ENCODE data around the gene ADSL.

Gene ADSL

DNA sequence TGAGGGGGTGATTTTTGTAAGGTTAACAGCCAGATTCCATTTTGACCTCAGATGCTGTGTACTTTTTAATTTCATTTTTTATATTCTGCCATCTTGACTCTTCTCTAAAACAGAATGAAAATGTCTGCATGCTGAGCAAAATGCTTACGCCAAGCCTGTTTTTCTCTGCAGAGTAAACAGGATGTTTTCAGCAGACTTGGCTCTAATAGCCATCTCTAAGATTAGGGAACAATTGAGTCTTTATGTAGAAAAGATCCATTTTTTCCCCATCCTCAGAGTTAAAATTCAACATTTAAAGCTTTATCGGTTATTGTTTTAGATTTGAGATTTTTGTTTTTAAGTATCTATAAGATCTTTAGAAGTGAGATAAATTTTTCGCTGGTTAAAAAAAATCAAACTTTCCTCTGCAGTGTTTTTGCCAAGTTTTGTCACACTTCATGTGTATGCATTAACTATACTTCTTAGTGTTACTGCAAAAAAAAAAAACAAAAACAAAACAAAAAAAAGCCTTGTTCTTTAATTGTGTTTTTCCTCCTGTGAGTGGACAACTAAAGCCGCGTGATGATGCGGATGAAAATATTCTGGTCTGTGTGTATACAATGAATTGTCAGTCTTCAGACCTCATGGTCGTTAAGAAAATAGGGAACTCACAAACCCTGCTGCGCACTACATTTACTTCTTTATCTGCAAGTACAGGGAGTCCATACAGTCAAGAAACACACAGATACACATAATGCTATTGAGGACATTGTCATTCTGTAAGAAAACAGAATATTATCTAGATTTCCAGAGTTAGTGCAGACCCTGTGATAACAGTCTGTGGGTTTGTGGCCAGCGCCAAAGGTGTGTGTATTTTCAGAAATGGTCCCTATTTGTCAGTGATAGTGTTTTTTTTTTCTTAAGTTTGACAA lies 17.5 kb upstream of the ADSL start:
- no peak for DNase-seq (ENCODE audit: low read depth)

GRCh38 chr22:40329466-40329865 lies 16.8 kb upstream of the ADSL start:
- DNase-seq (ENCODE audit: low read depth) = no peak

DNA sequence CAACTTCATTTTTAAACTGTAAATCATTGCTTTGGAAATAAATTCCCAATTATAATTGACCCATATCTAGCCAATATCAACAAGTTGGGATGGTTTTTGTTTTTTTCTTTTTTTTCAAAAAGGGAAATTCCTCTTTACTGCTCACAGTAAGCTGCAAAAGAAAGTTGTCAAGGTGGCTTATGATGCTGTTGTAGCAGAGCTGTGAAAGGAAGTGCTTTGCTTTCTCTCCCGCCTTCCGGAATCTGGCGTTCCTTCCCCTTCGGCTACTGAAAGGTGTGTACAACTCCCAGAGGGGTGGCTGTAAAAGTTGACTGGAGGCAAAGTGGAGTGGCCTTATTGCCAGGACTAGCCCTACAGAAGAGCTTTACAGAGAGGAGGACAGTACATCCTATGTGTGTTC lies 16.2 kb upstream of the ADSL start:
- no peak for DNase-seq (ENCODE audit: low read depth)

GRCh38 chr22:40330615-40331014 lies 15.7 kb upstream of the ADSL start:
- DNase-seq (ENCODE audit: low read depth) = no peak

GRCh38 chr22:40331706-40332105 lies 14.6 kb upstream of the ADSL start:
- no peak for DNase-seq (ENCODE audit: low read depth)

- no peak for DNase-seq (ENCODE audit: low read depth)
Measured at GRCh38 chr22:40332319-40332781, 13.9 kb upstream of the ADSL start.

- no peak for DNase-seq (ENCODE audit: low read depth)
Measured at GRCh38 chr22:40334060-40334459, 12.2 kb upstream of the ADSL start.

- no peak for DNase-seq (ENCODE audit: low read depth)
Measured at GRCh38 chr22:40334899-40335298, 11.4 kb upstream of the ADSL start.

GRCh38 chr22:40335358-40335757 lies 10.9 kb upstream of the ADSL start:
- DNase-seq (ENCODE audit: low read depth) = no peak

- DNase-seq (ENCODE audit: low read depth) = no peak
Measured at GRCh38 chr22:40340044-40340443, 6.3 kb upstream of the ADSL start.

GRCh38 chr22:40341604-40342003 lies 4.7 kb upstream of the ADSL start:
- no peak for DNase-seq (ENCODE audit: low read depth)

DNA sequence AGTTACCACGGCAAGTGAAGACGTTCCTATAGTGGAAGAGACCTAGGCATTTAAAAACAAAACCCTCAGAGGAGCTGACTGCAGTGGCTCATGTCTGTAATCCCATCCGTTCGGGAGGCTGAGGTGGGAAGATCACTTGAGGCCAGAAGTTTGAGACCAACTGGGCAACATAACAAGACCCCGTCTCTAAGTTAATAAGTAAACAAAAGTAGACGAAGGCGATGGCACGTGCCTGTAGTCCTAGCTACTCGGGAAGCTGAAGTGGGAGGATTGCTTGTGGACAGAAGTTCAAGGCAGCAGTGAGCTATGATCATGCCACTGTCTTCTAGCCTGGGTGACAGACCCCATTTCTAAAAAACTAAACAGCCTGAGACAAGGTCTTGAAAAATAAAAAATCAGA lies 3.8 kb upstream of the ADSL start:
- DNase-seq (ENCODE audit: low read depth) = no peak

DNA sequence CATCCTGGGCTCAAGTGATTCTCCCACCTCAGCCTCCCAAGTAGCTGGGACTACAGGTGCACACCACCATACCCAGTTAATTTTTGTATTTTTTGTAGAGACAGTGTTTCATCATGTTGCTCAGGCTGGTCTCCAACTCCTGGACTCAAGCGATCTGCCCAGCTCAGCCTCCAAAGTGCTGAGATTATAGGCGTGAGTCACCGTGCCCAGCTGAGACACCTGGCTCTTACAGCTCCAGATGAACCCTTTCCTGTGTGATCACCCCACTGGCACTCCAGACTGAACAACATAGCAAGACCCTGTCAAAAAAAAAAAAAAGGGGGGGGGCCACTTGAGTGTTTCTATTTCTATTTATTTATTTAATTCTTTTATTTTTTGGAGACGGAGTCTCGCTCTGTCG lies 1.0 kb upstream of the ADSL start:
- DNase-seq (ENCODE audit: low read depth) = no peak

GRCh38 chr22:40345815-40346184 lies 500 bp upstream of the ADSL start:
- DNase-seq (ENCODE audit: low read depth) = no peak

DNA sequence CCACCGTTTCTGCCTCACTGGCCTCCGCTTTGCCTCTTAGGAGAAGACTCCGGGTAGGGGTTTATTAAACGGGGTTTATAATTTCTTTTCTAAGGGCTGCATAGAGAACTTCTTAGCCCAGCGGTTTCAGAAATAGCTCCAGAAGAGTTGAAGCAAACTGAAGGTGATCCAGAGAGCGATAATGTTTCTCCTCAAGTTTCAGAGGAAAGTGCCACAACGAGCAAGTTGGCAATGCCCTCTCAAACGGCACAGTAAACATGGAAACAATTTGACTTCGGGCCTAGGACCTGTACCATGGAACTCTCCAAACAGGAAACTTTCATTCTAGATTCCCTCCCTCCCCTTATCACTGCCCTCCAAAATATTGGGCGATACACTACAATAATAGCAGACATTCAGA lies 1.0 kb downstream of the ADSL start:
- DNase-seq (ENCODE audit: low read depth) = no peak

DNA sequence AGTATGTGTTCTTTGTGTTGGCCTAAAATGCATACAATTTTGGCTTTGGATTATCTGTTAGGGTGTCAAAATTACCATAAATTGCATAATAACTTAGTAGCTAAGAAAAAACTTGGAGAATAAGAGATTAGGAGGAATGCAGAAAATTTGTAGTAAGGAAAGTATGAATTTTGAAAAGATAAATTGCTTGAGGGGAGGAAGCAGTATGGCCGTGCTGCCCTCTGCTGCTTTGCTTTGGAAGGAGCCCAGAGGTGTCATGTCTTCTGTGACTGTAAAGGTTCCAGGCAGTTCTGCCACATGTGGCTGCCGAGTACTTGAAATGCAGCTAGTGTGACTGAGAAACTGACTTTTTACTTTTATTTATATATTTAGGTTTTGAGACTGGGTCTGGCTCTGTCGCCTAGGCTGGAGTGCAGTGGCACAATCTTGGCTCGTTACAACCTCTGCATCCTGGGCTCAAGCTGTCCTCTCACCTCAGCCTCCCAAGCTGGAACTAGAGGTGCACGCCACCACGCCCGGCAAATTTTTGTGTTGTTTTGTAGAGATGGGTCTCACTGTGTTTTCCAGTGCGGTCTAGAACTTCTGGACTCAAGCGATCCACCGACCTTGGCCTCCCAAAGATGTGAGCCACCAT lies 1.8 kb downstream of the ADSL start:
- no peak for DNase-seq (ENCODE audit: low read depth)

DNA sequence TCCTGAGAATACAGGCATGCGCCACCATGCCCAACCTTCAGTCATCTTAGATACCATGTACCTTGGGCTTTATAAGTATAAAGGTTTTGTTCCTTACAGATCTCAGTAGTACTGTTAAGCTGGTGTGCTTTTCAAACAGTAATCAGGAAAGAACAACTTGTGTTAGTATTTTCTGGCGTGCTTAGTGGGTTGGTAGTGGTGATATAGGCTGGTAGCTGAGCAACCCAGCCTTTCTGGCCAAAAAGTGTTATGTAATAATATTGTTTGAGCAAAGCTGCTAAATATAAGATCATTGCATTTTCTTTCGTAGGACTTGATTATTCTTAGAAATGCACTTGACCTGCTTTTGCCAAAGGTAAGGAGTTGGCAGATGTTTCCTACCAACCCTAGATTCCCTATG lies 6.5 kb downstream of the ADSL start:
- no peak for DNase-seq (ENCODE audit: low read depth)

DNA sequence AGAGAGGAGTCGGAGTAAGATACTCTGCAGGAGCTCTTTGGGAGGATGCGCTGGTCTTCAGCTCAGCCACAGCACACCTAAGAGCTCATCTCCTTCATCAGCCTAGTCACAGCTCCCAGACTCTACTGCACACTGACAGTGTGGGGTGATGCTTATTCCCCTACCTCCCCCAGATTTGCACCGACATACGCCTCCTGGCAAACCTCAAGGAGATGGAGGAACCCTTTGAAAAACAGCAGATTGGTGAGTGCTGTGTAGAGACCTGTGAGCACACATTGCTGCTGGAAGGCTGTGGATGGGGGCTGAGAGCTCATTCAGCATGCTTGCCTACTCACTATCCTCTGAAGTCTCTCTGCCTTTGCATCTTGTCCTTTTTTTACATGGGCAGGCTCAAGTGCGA lies 14.8 kb downstream of the ADSL start:
- DNase-seq (ENCODE audit: low read depth) = no peak

DNA sequence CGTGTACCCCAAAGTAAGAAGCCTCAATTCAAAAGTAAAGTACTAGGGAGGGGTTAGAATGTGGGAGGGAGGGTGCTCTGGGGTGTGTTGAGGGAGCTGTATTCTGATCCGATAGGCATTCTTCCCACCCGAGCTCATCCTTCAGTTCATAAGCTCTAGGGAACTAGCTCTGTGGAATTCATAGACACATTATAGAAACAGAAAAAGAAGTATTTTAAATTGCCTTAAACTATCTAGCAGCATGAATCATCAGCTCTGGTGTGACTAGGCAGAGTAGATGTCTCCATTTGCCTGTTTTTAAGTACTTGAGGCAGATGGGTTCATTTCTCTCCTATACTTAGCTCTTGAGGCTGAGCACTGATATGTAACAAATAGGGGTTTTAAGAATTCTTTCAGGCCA lies 16.8 kb downstream of the ADSL start:
- no peak for DNase-seq (ENCODE audit: low read depth)

- DNase-seq (ENCODE audit: low read depth) = no peak
Measured at GRCh38 chr22:40364431-40364830, 18.1 kb downstream of the ADSL start.

DNA sequence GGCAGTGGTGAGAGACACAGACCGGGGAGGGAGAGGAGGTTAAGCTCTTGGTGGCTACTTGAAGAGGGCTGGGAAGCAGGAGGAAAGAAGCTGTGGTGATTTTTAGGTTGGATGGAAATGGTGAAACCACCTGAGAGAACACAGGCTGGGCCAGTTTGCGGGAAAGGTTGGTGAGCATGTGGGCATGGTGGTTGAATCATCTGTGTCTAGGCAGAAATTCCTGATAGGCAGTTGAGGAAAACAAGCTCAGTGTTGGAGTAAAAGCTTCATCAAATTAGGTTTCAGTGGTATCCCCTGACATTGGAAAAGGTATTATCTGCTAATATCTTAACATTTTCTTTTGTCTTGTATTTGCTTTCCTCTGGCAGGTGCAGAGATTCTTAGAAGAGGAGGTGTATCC lies 19.8 kb downstream of the ADSL start:
- no peak for DNase-seq (ENCODE audit: low read depth)

- DNase-seq (ENCODE audit: low read depth) = no peak
Measured at GRCh38 chr22:40367342-40367741, 21.0 kb downstream of the ADSL start.

DNA sequence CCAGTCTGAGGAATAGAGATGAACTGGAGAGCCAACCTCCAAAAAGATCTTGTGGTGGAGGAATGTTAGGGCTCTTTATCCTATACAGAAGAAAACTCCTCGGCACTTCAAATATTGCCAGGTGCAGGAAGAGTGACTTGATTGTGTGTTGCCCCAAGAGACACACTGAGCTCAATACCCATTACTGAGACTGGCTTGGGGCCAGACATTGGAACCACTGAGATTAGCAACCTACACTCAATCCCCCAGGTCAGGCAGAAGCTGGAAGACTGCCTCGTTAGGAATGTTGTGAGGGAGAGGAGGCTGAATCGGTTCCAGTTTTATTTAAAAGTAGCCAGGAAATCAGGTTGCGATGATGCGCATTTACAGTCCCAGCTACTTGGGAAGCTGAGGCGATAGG lies 21.7 kb downstream of the ADSL start:
- DNase-seq (ENCODE audit: low read depth) = no peak

DNA sequence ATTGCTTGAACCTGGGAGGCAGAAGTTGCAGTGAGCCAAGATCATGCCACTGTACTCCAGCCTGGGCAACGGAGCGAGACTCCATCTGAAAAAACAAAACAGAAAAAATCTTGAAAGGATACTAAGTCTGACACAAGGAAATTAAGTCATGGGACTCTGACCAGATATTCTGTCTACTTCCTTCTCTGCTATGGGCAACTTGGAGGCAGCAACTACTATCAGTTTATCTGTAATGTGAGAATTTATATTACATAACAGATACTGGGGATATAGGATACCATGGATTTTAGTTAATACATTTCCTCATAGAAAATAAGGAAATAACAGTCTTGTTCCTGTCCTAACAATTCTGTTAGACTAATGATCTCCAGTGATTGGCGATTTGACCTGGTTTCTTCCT lies 22.5 kb downstream of the ADSL start:
- no peak for DNase-seq (ENCODE audit: low read depth)
